Nucleus accumbens (tissue), 56 donors: ENCODE data around the gene ARHGEF2.

ENCODE experiments used
- DNase-seq, 56 donors: peaks; one replicate each; lab custom pipeline; 2025; lab: John Stamatoyannopoulos, UW

Gene ARHGEF2

GRCh38 chr1:155974208-155975115 lies 3.9 kb downstream of the ARHGEF2 start:
- DNase-seq = peak in 55 of 56 donors; percentile 28 to 93 (median 83)

- peak in 1 of 56 donors; percentile 34 for DNase-seq
Measured at GRCh38 chr1:155973723-155974122, 4.6 kb downstream of the ARHGEF2 start.

GRCh38 chr1:155971910-155972809 lies 6.2 kb downstream of the ARHGEF2 start:
- DNase-seq = peak in 46 of 56 donors; percentile 11 to 81 (median 62)

- peak in 54 of 56 donors; percentile 31 to 85 (median 66) for DNase-seq
Measured at GRCh38 chr1:155970531-155971167, 7.7 kb downstream of the ARHGEF2 start.

GRCh38 chr1:155969377-155969791 lies 9.0 kb downstream of the ARHGEF2 start:
- DNase-seq = peak in 44 of 56 donors; percentile 27 to 87 (median 60)

- DNase-seq = peak in 54 of 56 donors; percentile 32 to 96 (median 85)
Measured at GRCh38 chr1:155968670-155969069, 9.7 kb downstream of the ARHGEF2 start.

GRCh38 chr1:155968051-155968400 lies 10.3 kb downstream of the ARHGEF2 start:
- no peak for DNase-seq

- DNase-seq = peak in 33 of 56 donors; percentile 20 to 75 (median 39)
Measured at GRCh38 chr1:155967341-155968050, 10.9 kb downstream of the ARHGEF2 start.

- DNase-seq = no peak
Measured at GRCh38 chr1:155966750-155967149, 11.6 kb downstream of the ARHGEF2 start.

GRCh38 chr1:155966135-155966534 lies 12.2 kb downstream of the ARHGEF2 start:
- DNase-seq = peak in 7 of 56 donors; percentile 15 to 31 (median 24)

GRCh38 chr1:155964193-155964592 lies 14.2 kb downstream of the ARHGEF2 start:
- DNase-seq = no peak

GRCh38 chr1:155962599-155963211 lies 15.6 kb downstream of the ARHGEF2 start:
- DNase-seq = peak in 1 of 56 donors; percentile 22

GRCh38 chr1:155961937-155962336 lies 16.4 kb downstream of the ARHGEF2 start:
- peak in 27 of 56 donors; percentile 14 to 64 (median 30) for DNase-seq

- DNase-seq = no peak
Measured at GRCh38 chr1:155960081-155960745, 18.1 kb downstream of the ARHGEF2 start.

- DNase-seq = no peak
Measured at GRCh38 chr1:155957411-155957915, 20.9 kb downstream of the ARHGEF2 start.

- no peak for DNase-seq
Measured at GRCh38 chr1:155954645-155955044, 23.7 kb downstream of the ARHGEF2 start.

- DNase-seq = no peak
Measured at GRCh38 chr1:155952505-155952890, 25.8 kb downstream of the ARHGEF2 start.

GRCh38 chr1:155951753-155952504 lies 26.4 kb downstream of the ARHGEF2 start:
- DNase-seq = no peak
